ENCODE data around the gene ETNPPL. TPM values are rescaled to one million over a fixed set of nuclear protein-coding genes. Genes with fewer than 3 reads are reported as not detected.
A peak's percentile ranks its signal among the peaks of the same experiment; 100 is the strongest.

Gene ETNPPL
- total RNA-seq, 2 donors from 2014 or later = not detected

GRCh38 chr4:108763986-108764385 is 1.1 kb upstream of the ETNPPL start:
- no peak for TF ChIP-seq CTCF (IDR thresholded peaks at IDR 0.05)
- Histone ChIP-seq H3K9me3 (no peaks in the 10 kb centered on the region), H3K4me3 (no peak overlapping the region), H3K36me3 (no peaks in the 10 kb centered on the region), H3K27me3 (replicated peaks; ENCODE audit: insufficient read depth) (no peaks in the 10 kb centered on the region), H3K4me1 (ENCODE audit: control insufficient read depth in 1 of 2, low read depth in 2 of 2) (peaks cover 0 to 5% of the 10 kb centered on the region in 2 donors), H3K27ac (no peak overlapping the region)
- DNase-seq (ENCODE audit: low spot score) (no peak), ATAC-seq (ENCODE audit: insufficient number of reproducible peaks, low FRiP score, low read depth) (no peak)

- Histone ChIP-seq H3K27me3 (replicated peaks; ENCODE audit: insufficient read depth) (no peaks in the 10 kb centered on the region), H3K4me1 (ENCODE audit: control insufficient read depth in 1 of 2, low read depth in 2 of 2) (peaks cover 0 to 5% of the 10 kb centered on the region in 2 donors), H3K27ac (no peak overlapping the region), H3K4me3 (peak overlapping the region; percentile 70), H3K9me3 (no peaks in the 10 kb centered on the region), H3K36me3 (no peaks in the 10 kb centered on the region)
- ATAC-seq (ENCODE audit: insufficient number of reproducible peaks, low FRiP score, low read depth) = no peak
- no peak for TF ChIP-seq CTCF (IDR thresholded peaks at IDR 0.05)
- DNase-seq (ENCODE audit: low spot score) = no peak
Observed at GRCh38 chr4:108763226-108763593, 357 bp upstream of the ETNPPL start.

- no peak for ATAC-seq (ENCODE audit: insufficient number of reproducible peaks, low FRiP score, low read depth)
- TF ChIP-seq CTCF (IDR thresholded peaks at IDR 0.05) = no peak
- Histone ChIP-seq H3K9me3 (no peaks in the 10 kb centered on the region), H3K36me3 (no peaks in the 10 kb centered on the region), H3K27ac (no peak overlapping the region), H3K27me3 (replicated peaks; ENCODE audit: insufficient read depth) (no peaks in the 10 kb centered on the region), H3K4me3 (no peak overlapping the region), H3K4me1 (ENCODE audit: control insufficient read depth in 1 of 2, low read depth in 2 of 2) (peaks cover 0 to 5% of the 10 kb centered on the region in 2 donors)
- no peak for DNase-seq (ENCODE audit: low spot score)
Observed at GRCh38 chr4:108758498-108758897, 4.4 kb downstream of the ETNPPL start.

- no peak for TF ChIP-seq CTCF (IDR thresholded peaks at IDR 0.05)
- DNase-seq (ENCODE audit: low spot score) (no peak), ATAC-seq (ENCODE audit: insufficient number of reproducible peaks, low FRiP score, low read depth) (no peak)
- no peaks in the 10 kb centered on the region for H3K36me3 ChIP-seq
- no peaks in the 10 kb centered on the region for H3K27me3 ChIP-seq (replicated peaks; ENCODE audit: insufficient read depth)
- H3K4me3 ChIP-seq = no peak overlapping the region
- no peaks in the 10 kb centered on the region for H3K9me3 ChIP-seq
- no peak overlapping the region for H3K27ac ChIP-seq
- no peaks in the 10 kb centered on the region for H3K4me1 ChIP-seq (ENCODE audit: control insufficient read depth in 1 of 2, low read depth in 2 of 2)
Observed at GRCh38 chr4:108754327-108754726, 8.5 kb downstream of the ETNPPL start.

- DNase-seq (ENCODE audit: low spot score) (no peak), ATAC-seq (ENCODE audit: insufficient number of reproducible peaks, low FRiP score, low read depth) (no peak)
Observed at GRCh38 chr4:108751321-108751720, 11.5 kb downstream of the ETNPPL start.

More at GRCh38 chr4:108751321-108751720, 11.5 kb downstream of the ETNPPL start:
- no peaks in the 10 kb centered on the region for H3K27me3 ChIP-seq (replicated peaks; ENCODE audit: insufficient read depth)
- no peak overlapping the region for H3K4me3 ChIP-seq
- H3K27ac ChIP-seq = no peak overlapping the region
- no peaks in the 10 kb centered on the region for H3K4me1 ChIP-seq (ENCODE audit: control insufficient read depth in 1 of 2, low read depth in 2 of 2)
- no peaks in the 10 kb centered on the region for H3K9me3 ChIP-seq
- TF ChIP-seq CTCF (IDR thresholded peaks at IDR 0.05) = no peak
- no peaks in the 10 kb centered on the region for H3K36me3 ChIP-seq

Measured in thoracic aorta (tissue), 2 donors.